ENCODE measurements around the gene PCDHGA8.
"Not testable (repeated sequence)": the region's sequence is repeated elsewhere in the genome, so short reads cannot be mapped to it uniquely, and the experiment has no call there.

The PCDHGA8 gene

GRCh38 chr5:141431286-141431685 lies 38.9 kb downstream of the PCDHGA8 start:
- Histone ChIP-seq H3K9ac (ENCODE audit: low read depth, low read length) (no peak overlapping the region), H3K79me2 (ENCODE audit: insufficient read depth, low read length) (no peaks in the 10 kb centered on the region), H3K36me3 (ENCODE audit: insufficient read depth, low read length) (no peaks in the 10 kb centered on the region), H2AFZ (ENCODE audit: low read depth, low read length) (no peak overlapping the region), H3K27me3 (ENCODE audit: insufficient read depth, low read length, poor library complexity) (peaks cover 3% of the 10 kb centered on the region), H3K9me3 (ENCODE audit: insufficient read depth, low read length, severe bottlenecking) (no peaks in the 10 kb centered on the region), H3K4me1 (ENCODE audit: insufficient read depth, low read length) (no peaks in the 10 kb centered on the region), H3K4me3 (ENCODE audit: low read depth in 1 of 2, low read length in 2 of 2) (no peak overlapping the region), H4K20me1 (ENCODE audit: insufficient read depth, low read length) (no peaks in the 10 kb centered on the region), H3K27ac (ENCODE audit: low read length) (no peak overlapping the region), H3K4me2 (ENCODE audit: insufficient read depth, low read length) (no peak overlapping the region)
- no peak for DNase-seq
- ATAC-seq (ENCODE audit: insufficient read depth, low read depth), result no peak
- TF ChIP-seq CTCF (IDR thresholded peaks at IDR 0.05; ENCODE audit: borderline replicate concordance, extremely low read depth, low read length, poor library complexity, severe bottlenecking) (no peak), EZH2 (IDR thresholded peaks at IDR 0.05; ENCODE audit: borderline replicate concordance, low read depth, low read length, severe bottlenecking) (no peak)

GRCh38 chr5:141432308-141432707 lies 39.9 kb downstream of the PCDHGA8 start:
- not testable (repeated sequence) for H3K4me2 ChIP-seq (ENCODE audit: insufficient read depth, low read length); H3K79me2 ChIP-seq (ENCODE audit: insufficient read depth, low read length); H4K20me1 ChIP-seq (ENCODE audit: insufficient read depth, low read length); H3K4me1 ChIP-seq (ENCODE audit: insufficient read depth, low read length); H3K36me3 ChIP-seq (ENCODE audit: insufficient read depth, low read length); H2AFZ ChIP-seq (ENCODE audit: low read depth, low read length); H3K9ac ChIP-seq (ENCODE audit: low read depth, low read length); H3K9me3 ChIP-seq (ENCODE audit: insufficient read depth, low read length, severe bottlenecking); ATAC-seq (ENCODE audit: insufficient read depth, low read depth); H3K27ac ChIP-seq (ENCODE audit: low read length); DNase-seq; H3K4me3 ChIP-seq (ENCODE audit: low read depth in 1 of 2, low read length in 2 of 2); H3K27me3 ChIP-seq (ENCODE audit: insufficient read depth, low read length, poor library complexity)

GRCh38 chr5:141432726-141433125 lies 40.3 kb downstream of the PCDHGA8 start:
- ATAC-seq (ENCODE audit: insufficient read depth, low read depth); H3K4me2 ChIP-seq (ENCODE audit: insufficient read depth, low read length); H3K27me3 ChIP-seq (ENCODE audit: insufficient read depth, low read length, poor library complexity): not testable (repeated sequence)

GRCh38 chr5:141434006-141434405 lies 41.6 kb downstream of the PCDHGA8 start:
- no peaks in the 10 kb centered on the region for H3K79me2 ChIP-seq (ENCODE audit: insufficient read depth, low read length)
- no peak overlapping the region for H3K4me3 ChIP-seq (ENCODE audit: low read depth in 1 of 2, low read length in 2 of 2)
- no peaks in the 10 kb centered on the region for H4K20me1 ChIP-seq (ENCODE audit: insufficient read depth, low read length)
- H3K27me3 ChIP-seq (ENCODE audit: insufficient read depth, low read length, poor library complexity), result peaks cover 3% of the 10 kb centered on the region
- no peak for DNase-seq
- no peak for ATAC-seq (ENCODE audit: insufficient read depth, low read depth)
- no peak for TF ChIP-seq CTCF (IDR thresholded peaks at IDR 0.05; ENCODE audit: borderline replicate concordance, extremely low read depth, low read length, poor library complexity, severe bottlenecking)
- TF ChIP-seq EZH2 (IDR thresholded peaks at IDR 0.05; ENCODE audit: borderline replicate concordance, low read depth, low read length, severe bottlenecking), result no peak
- no peak overlapping the region for H3K27ac ChIP-seq (ENCODE audit: low read length)
- no peaks in the 10 kb centered on the region for H3K4me1 ChIP-seq (ENCODE audit: insufficient read depth, low read length)
- no peak overlapping the region for H2AFZ ChIP-seq (ENCODE audit: low read depth, low read length)
- no peak overlapping the region for H3K4me2 ChIP-seq (ENCODE audit: insufficient read depth, low read length)
- H3K9me3 ChIP-seq (ENCODE audit: insufficient read depth, low read length, severe bottlenecking), result no peaks in the 10 kb centered on the region
- H3K9ac ChIP-seq (ENCODE audit: low read depth, low read length), result no peak overlapping the region
- no peaks in the 10 kb centered on the region for H3K36me3 ChIP-seq (ENCODE audit: insufficient read depth, low read length)

More at GRCh38 chr5:141432726-141433125, 40.3 kb downstream of the PCDHGA8 start:
- not testable (repeated sequence) for H4K20me1 ChIP-seq (ENCODE audit: insufficient read depth, low read length); H3K4me1 ChIP-seq (ENCODE audit: insufficient read depth, low read length); H3K9me3 ChIP-seq (ENCODE audit: insufficient read depth, low read length, severe bottlenecking); H3K4me3 ChIP-seq (ENCODE audit: low read depth in 1 of 2, low read length in 2 of 2); H2AFZ ChIP-seq (ENCODE audit: low read depth, low read length); H3K27ac ChIP-seq (ENCODE audit: low read length); H3K36me3 ChIP-seq (ENCODE audit: insufficient read depth, low read length); H3K9ac ChIP-seq (ENCODE audit: low read depth, low read length); DNase-seq; H3K79me2 ChIP-seq (ENCODE audit: insufficient read depth, low read length)

Measured in DND-41 (cell line).